Activated CD8-positive, alpha-beta memory T cell treated with anti-CD3 and anti-CD28 coated beads for 1 hour (primary cell): ENCODE measurements around the gene RBM4B.

Experiments
- DNase-seq, 2 donors: peaks; one replicate each; pipeline ENCODE4 v3.0.0-alpha.2; 2020; ENCODE audit warnings: low read depth in 1 of 2; ENCODE audit errors: extremely low read depth in 1 of 2

Gene RBM4B

GRCh38 chr11:66708094-66708493, 30.4 kb upstream of the RBM4B start:
- DNase-seq = no peak

GRCh38 chr11:66707486-66707885, 29.8 kb upstream of the RBM4B start:
- DNase-seq = no peak

GRCh38 chr11:66706989-66707388, 29.3 kb upstream of the RBM4B start:
- no peak for DNase-seq

- no peak for DNase-seq
These were observed 28.1 kb upstream of the RBM4B start for GRCh38 chr11:66705587-66706335.

GRCh38 chr11:66704659-66705360, 27.1 kb upstream of the RBM4B start:
- DNase-seq = no peak

- DNase-seq = no peak
These were observed 23.9 kb upstream of the RBM4B start for GRCh38 chr11:66701432-66702240.

- no peak for DNase-seq
These were observed 23.1 kb upstream of the RBM4B start for GRCh38 chr11:66700742-66701141.

- DNase-seq = no peak
These were observed 22.6 kb upstream of the RBM4B start for GRCh38 chr11:66700337-66700736.

GRCh38 chr11:66698491-66698890, 20.8 kb upstream of the RBM4B start:
- no peak for DNase-seq

GRCh38 chr11:66697988-66698387, 20.3 kb upstream of the RBM4B start:
- no peak for DNase-seq

- no peak for DNase-seq
These were observed 18.5 kb upstream of the RBM4B start for GRCh38 chr11:66696146-66696545.

- peak; percentile 63 to 70 for DNase-seq
These were observed 17.1 kb upstream of the RBM4B start for GRCh38 chr11:66694732-66695207.

- DNase-seq = no peak
These were observed 16.3 kb upstream of the RBM4B start for GRCh38 chr11:66694056-66694410.

GRCh38 chr11:66693356-66694055, 15.8 kb upstream of the RBM4B start:
- DNase-seq = no peak

- DNase-seq = no peak
These were observed 15.2 kb upstream of the RBM4B start for GRCh38 chr11:66692871-66693331.

- DNase-seq = no peak
These were observed 14.8 kb upstream of the RBM4B start for GRCh38 chr11:66692446-66692845.

- no peak for DNase-seq
These were observed 13.8 kb upstream of the RBM4B start for GRCh38 chr11:66691311-66691980.

GRCh38 chr11:66689661-66690590, 12.2 kb upstream of the RBM4B start:
- no peak for DNase-seq
